NCI-H128 (cell line): Measurements from ENCODE around the gene SPTBN1.

Experiments used
- DNase-seq: peaks from one replicate; lab custom pipeline; 2025; ENCODE audit not compliant: unreplicated experiment; lab: John Stamatoyannopoulos, UW

SPTBN1 gene

GRCh38 chr2:54550547-54550946, 94.4 kb downstream of the SPTBN1 start:
- no peak for DNase-seq

- no peak for DNase-seq
Measured at GRCh38 chr2:54551123-54551756, 95.1 kb downstream of the SPTBN1 start.

GRCh38 chr2:54553075-54553474, 96.9 kb downstream of the SPTBN1 start:
- DNase-seq: no peak

- no peak for DNase-seq
Measured at GRCh38 chr2:54553775-54554174, 97.6 kb downstream of the SPTBN1 start.

- DNase-seq: no peak
Measured at GRCh38 chr2:54555318-54555837, 99.3 kb downstream of the SPTBN1 start.

- no peak for DNase-seq
Measured at GRCh38 chr2:54556621-54557121, 100.5 kb downstream of the SPTBN1 start.

GRCh38 chr2:54557211-54557600, 101.1 kb downstream of the SPTBN1 start:
- no peak for DNase-seq

GRCh38 chr2:54557601-54558187, 101.6 kb downstream of the SPTBN1 start:
- DNase-seq: no peak

GRCh38 chr2:54558188-54559005, 102.3 kb downstream of the SPTBN1 start:
- no peak for DNase-seq

- no peak for DNase-seq
Measured at GRCh38 chr2:54559006-54559445, 102.9 kb downstream of the SPTBN1 start.

- DNase-seq: no peak
Measured at GRCh38 chr2:54559593-54560145, 103.5 kb downstream of the SPTBN1 start.

- DNase-seq: no peak
Measured at GRCh38 chr2:54560146-54560881, 104.2 kb downstream of the SPTBN1 start.

GRCh38 chr2:54561010-54561409, 104.9 kb downstream of the SPTBN1 start:
- no peak for DNase-seq

GRCh38 chr2:54564439-54564838, 108.3 kb downstream of the SPTBN1 start:
- no peak for DNase-seq

- DNase-seq: no peak
Measured at GRCh38 chr2:54565551-54565950, 109.4 kb downstream of the SPTBN1 start.

GRCh38 chr2:54566896-54567295, 110.8 kb downstream of the SPTBN1 start:
- DNase-seq: no peak

- DNase-seq: no peak
Measured at GRCh38 chr2:54568876-54569321, 112.8 kb downstream of the SPTBN1 start.

- DNase-seq: no peak
Measured at GRCh38 chr2:54569745-54570301, 113.7 kb downstream of the SPTBN1 start.

GRCh38 chr2:54570321-54570855, 114.3 kb downstream of the SPTBN1 start:
- no peak for DNase-seq
